ENCODE data around the gene CAPN1. TPM values are rescaled to one million over a fixed set of nuclear protein-coding genes. Genes with fewer than 3 reads are reported as not detected.

Gene CAPN1
- total and polyA plus RNA-seq, 2 of the 13 experiments (the other 11 are each of a cell fraction or from before 2014, with no cell fraction given) = 57.3 to 82.6 TPM

DNA sequence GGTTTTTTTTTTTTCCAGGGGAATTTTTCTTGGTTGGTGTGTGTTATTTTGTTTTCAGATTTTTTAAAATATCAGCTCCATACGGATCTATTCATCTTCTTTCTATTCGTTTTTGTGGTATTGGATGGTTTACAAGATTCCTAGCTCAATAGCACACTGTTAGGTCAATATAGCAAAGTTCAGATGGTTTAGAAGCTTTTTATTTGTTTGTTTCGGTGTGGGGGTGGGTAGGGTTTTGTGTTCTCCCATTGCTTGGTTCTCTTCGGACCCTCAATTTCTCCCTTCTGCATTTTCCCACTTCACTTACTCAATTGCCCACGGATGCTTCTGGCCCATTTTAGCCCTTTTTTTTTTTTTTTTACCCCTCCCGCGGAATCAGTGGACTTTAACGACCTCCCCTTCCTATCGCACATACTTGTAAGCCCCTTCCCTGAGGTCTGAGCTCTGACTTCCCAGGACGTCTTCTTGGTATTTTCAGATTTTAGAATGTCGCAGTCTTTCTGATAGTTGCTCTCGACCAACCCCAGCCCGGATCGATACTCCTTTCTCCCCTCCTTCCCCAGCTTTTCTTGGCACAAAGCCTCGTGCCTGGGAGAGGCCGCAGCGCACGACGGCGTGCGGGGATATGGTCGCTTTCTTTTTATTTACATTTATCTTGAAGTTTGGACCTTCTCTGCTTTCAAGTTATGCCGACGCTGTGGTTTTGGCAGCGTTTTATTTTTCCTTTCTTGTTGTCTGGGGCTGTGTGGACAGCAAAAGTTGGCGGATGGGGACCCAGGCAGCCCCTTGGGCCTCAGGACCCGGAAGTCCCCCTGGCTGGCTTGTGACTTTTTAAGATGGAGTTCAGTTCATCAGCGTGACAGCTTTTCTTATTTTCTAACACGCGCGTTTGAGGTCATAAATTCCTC is 16.1 kb upstream of the CAPN1 start (continued):
- TF ChIP-seq SCMH1 (CRISPR knock-in tag; IDR thresholded peaks at IDR 0.05; ENCODE audit: borderline replicate concordance) = no peak
- TF ChIP-seq, protein P1, sequence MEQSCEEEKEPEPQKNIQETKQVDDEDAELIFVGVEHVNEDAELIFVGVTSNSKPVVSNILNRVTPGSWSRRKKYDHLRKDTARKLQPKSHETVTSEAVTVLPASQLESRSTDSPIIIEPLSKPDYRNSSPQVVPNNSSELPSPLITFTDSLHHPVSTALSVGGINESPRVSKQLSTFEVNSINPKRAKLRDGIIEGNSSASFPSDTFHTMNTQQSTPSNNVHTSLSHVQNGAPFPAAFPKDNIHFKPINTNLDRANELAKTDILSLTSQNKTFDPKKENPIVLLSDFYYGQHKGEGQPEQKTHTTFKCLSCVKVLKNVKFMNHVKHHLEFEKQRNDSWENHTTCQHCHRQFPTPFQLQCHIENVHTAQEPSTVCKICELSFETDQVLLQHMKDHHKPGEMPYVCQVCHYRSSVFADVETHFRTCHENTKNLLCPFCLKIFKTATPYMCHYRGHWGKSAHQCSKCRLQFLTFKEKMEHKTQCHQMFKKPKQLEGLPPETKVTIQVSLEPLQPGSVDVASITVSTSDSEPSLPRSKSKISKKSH (CRISPR knock-in tag; IDR thresholded peaks at IDR 0.05; ENCODE audit: borderline replicate concordance) = no peak
- no peak for TF ChIP-seq RARG (CRISPR knock-in tag; IDR thresholded peaks at IDR 0.05; ENCODE audit: low read depth)
- TF ChIP-seq ZNF607 (CRISPR knock-in tag; IDR thresholded peaks at IDR 0.05; ENCODE audit: borderline replicate concordance) = no peak
- TF ChIP-seq GMEB2 (CRISPR knock-in tag; IDR thresholded peaks at IDR 0.05; ENCODE audit: low read depth) = no peak
- no peak for TF ChIP-seq KIAA2018 (CRISPR knock-in tag; IDR thresholded peaks at IDR 0.05; ENCODE audit: borderline replicate concordance)
- TF ChIP-seq NFIC (IDR thresholded peaks at IDR 0.05; ENCODE audit: low read length) = peak; percentile 74; the same call in 1 of the 2 replicates
- no peak; the same call in 1 of the 2 replicates for TF ChIP-seq RBFOX2 (IDR thresholded peaks at IDR 0.05; ENCODE audit: low read depth, low read length)
- TF ChIP-seq ZNF740 (CRISPR knock-in tag; IDR thresholded peaks at IDR 0.05) = no peak
- TF ChIP-seq ZNF101 (CRISPR knock-in tag; IDR thresholded peaks at IDR 0.05; ENCODE audit: borderline replicate concordance, low read depth) = no peak
- TF ChIP-seq MZF1 (CRISPR knock-in tag; IDR thresholded peaks at IDR 0.05; ENCODE audit: borderline replicate concordance) = no peak
- TF ChIP-seq ZBTB39 (CRISPR knock-in tag; IDR thresholded peaks at IDR 0.05) = no peak
- no peak for TF ChIP-seq WIZ (CRISPR knock-in tag; IDR thresholded peaks at IDR 0.05)
- no peak for TF ChIP-seq ZSCAN9 (CRISPR knock-in tag; IDR thresholded peaks at IDR 0.05; ENCODE audit: borderline replicate concordance)
